ENCODE data around the gene CCDC148.

DNA sequence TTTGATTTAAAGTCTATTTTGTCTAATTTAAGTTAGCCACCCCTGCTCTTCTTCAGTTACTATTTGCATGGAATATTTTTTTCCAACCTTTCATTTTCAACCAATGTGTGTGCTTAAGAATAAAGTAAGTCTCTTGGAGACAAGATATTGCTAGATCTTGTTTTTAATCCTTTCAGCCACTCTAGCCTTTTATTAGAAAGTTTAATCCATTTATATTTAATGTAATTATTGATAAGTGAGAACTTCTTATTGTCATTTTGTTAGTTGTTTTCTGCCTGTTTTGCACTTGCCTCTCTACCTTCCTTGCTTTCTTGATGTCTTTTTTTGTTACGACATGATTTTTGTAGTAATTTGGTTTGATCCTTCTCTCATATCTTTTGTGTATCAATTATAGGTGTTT is 46.4 kb downstream of the CCDC148 start:
- no peak for TF ChIP-seq EZH2 (IDR thresholded peaks at IDR 0.05; ENCODE audit: borderline replicate concordance, insufficient read depth, low read depth, low read length, poor library complexity, severe bottlenecking)
- TF ChIP-seq, protein P1, sequence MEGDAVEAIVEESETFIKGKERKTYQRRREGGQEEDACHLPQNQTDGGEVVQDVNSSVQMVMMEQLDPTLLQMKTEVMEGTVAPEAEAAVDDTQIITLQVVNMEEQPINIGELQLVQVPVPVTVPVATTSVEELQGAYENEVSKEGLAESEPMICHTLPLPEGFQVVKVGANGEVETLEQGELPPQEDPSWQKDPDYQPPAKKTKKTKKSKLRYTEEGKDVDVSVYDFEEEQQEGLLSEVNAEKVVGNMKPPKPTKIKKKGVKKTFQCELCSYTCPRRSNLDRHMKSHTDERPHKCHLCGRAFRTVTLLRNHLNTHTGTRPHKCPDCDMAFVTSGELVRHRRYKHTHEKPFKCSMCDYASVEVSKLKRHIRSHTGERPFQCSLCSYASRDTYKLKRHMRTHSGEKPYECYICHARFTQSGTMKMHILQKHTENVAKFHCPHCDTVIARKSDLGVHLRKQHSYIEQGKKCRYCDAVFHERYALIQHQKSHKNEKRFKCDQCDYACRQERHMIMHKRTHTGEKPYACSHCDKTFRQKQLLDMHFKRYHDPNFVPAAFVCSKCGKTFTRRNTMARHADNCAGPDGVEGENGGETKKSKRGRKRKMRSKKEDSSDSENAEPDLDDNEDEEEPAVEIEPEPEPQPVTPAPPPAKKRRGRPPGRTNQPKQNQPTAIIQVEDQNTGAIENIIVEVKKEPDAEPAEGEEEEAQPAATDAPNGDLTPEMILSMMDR (IDR thresholded peaks at IDR 0.05), result no peak
